ENCODE measurements around the gene IL1RAPL1. TPM values are rescaled to one million over a fixed set of nuclear protein-coding genes. Genes with fewer than 3 reads are reported as not detected.

IL1RAPL1 gene
- polyA plus RNA-seq, 1 donor from 2014 or later, result not detected

DNA sequence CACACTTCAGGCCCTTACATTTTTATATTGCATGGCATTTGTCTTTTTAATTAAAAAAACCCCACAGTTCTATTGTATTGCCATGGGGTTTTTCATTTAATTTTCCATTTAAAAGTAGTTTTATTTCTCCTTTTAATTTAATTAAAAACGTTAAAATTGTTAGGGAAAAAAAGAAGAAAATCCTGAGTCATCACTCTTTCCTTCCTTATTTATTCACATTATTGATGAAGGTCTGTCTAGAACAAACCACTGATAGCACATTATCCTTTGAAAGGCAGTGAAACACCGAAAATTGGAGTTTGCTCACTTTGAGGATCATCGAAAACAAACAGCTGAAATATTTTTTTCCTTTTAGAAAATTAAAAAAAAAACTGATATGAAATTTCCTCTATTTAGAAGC lies 868.5 kb downstream of the IL1RAPL1 start:
- no peak for TF ChIP-seq MXI1 (conservative IDR thresholded peaks at IDR 0.05; ENCODE audit: poor library complexity, severe bottlenecking)
- TF ChIP-seq RAD21 (conservative IDR thresholded peaks at IDR 0.05), result no peak
- TF ChIP-seq, protein P1, sequence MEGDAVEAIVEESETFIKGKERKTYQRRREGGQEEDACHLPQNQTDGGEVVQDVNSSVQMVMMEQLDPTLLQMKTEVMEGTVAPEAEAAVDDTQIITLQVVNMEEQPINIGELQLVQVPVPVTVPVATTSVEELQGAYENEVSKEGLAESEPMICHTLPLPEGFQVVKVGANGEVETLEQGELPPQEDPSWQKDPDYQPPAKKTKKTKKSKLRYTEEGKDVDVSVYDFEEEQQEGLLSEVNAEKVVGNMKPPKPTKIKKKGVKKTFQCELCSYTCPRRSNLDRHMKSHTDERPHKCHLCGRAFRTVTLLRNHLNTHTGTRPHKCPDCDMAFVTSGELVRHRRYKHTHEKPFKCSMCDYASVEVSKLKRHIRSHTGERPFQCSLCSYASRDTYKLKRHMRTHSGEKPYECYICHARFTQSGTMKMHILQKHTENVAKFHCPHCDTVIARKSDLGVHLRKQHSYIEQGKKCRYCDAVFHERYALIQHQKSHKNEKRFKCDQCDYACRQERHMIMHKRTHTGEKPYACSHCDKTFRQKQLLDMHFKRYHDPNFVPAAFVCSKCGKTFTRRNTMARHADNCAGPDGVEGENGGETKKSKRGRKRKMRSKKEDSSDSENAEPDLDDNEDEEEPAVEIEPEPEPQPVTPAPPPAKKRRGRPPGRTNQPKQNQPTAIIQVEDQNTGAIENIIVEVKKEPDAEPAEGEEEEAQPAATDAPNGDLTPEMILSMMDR (IDR thresholded peaks at IDR 0.05; ENCODE audit: poor library complexity, severe bottlenecking), result no peak
- TF ChIP-seq SMC3 (conservative IDR thresholded peaks at IDR 0.05; ENCODE audit: poor library complexity), result no peak
- TF ChIP-seq EZH2 (IDR thresholded peaks at IDR 0.05; ENCODE audit: borderline replicate concordance, insufficient read depth, low read length, poor library complexity, severe bottlenecking), result no peak
- TF ChIP-seq TAF1 (IDR thresholded peaks at IDR 0.05; ENCODE audit: low read depth), result no peak
- no peak for TF ChIP-seq POLR2AphosphoS5 (IDR thresholded peaks at IDR 0.05)
- TF ChIP-seq, protein P2, sequence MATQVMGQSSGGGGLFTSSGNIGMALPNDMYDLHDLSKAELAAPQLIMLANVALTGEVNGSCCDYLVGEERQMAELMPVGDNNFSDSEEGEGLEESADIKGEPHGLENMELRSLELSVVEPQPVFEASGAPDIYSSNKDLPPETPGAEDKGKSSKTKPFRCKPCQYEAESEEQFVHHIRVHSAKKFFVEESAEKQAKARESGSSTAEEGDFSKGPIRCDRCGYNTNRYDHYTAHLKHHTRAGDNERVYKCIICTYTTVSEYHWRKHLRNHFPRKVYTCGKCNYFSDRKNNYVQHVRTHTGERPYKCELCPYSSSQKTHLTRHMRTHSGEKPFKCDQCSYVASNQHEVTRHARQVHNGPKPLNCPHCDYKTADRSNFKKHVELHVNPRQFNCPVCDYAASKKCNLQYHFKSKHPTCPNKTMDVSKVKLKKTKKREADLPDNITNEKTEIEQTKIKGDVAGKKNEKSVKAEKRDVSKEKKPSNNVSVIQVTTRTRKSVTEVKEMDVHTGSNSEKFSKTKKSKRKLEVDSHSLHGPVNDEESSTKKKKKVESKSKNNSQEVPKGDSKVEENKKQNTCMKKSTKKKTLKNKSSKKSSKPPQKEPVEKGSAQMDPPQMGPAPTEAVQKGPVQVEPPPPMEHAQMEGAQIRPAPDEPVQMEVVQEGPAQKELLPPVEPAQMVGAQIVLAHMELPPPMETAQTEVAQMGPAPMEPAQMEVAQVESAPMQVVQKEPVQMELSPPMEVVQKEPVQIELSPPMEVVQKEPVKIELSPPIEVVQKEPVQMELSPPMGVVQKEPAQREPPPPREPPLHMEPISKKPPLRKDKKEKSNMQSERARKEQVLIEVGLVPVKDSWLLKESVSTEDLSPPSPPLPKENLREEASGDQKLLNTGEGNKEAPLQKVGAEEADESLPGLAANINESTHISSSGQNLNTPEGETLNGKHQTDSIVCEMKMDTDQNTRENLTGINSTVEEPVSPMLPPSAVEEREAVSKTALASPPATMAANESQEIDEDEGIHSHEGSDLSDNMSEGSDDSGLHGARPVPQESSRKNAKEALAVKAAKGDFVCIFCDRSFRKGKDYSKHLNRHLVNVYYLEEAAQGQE (IDR thresholded peaks at IDR 0.05; ENCODE audit: borderline replicate concordance), result no peak
- TF ChIP-seq EP300 (conservative IDR thresholded peaks at IDR 0.05; ENCODE audit: poor library complexity, severe bottlenecking), result no peak
- Histone ChIP-seq H3F3A (ENCODE audit: insufficient read depth, low read length, poor library complexity, severe bottlenecking) (no peaks in the 10 kb centered on the region), H3K9ac (ENCODE audit: low read length) (no peak overlapping the region)

DNA sequence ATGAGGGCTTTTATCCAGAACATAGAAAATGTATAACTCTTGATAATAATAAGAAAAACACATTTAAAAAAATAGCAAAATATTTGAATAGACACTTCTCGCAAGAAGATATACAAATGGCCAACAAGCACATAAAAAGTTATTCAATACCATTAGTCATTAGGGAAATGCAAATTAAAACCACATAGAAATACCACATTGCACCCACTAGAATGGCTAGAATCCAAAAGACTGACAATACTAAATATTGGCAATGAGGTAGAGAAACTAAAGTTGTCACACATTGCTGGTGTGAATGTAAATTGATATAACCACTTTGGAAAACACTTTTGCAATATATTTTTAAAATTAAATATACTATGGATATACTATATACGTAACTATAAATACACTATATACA lies 873.8 kb downstream of the IL1RAPL1 start:
- Histone ChIP-seq H3K4me3 (ENCODE audit: low read length) (no peak overlapping the region), H3K9me3 (ENCODE audit: low read length) (no peaks in the 10 kb centered on the region), H3K27me3 (ENCODE audit: insufficient read depth, low read depth, low read length) (no peaks in the 10 kb centered on the region), H3K27ac (ENCODE audit: low read length) (no peak overlapping the region), H3K9ac (ENCODE audit: low read length) (no peak overlapping the region), H3K36me3 (ENCODE audit: insufficient read depth, low read length) (no peaks in the 10 kb centered on the region), H3K79me2 (replicated peaks; ENCODE audit: insufficient read depth, low read length) (no peaks in the 10 kb centered on the region), H3F3A (ENCODE audit: insufficient read depth, low read length, poor library complexity, severe bottlenecking) (no peaks in the 10 kb centered on the region), H4K20me1 (ENCODE audit: insufficient read depth) (no peaks in the 10 kb centered on the region), H2AFZ (ENCODE audit: low read depth, low read length) (no peak overlapping the region), H3K4me2 (ENCODE audit: low read length) (no peak overlapping the region), H3K9me2 (ENCODE audit: insufficient read depth, low read length) (no peaks in the 10 kb centered on the region)
- TF ChIP-seq, protein P2 (IDR thresholded peaks at IDR 0.05; ENCODE audit: borderline replicate concordance), result no peak
- no peak for TF ChIP-seq RAD21 (conservative IDR thresholded peaks at IDR 0.05)
- no peak for TF ChIP-seq EP300 (conservative IDR thresholded peaks at IDR 0.05; ENCODE audit: poor library complexity, severe bottlenecking)
- TF ChIP-seq, protein P1 (IDR thresholded peaks at IDR 0.05; ENCODE audit: poor library complexity, severe bottlenecking), result no peak
- no peak for TF ChIP-seq EZH2 (IDR thresholded peaks at IDR 0.05; ENCODE audit: borderline replicate concordance, insufficient read depth, low read length, poor library complexity, severe bottlenecking)
- TF ChIP-seq MXI1 (conservative IDR thresholded peaks at IDR 0.05; ENCODE audit: poor library complexity, severe bottlenecking), result no peak
- TF ChIP-seq SMC3 (conservative IDR thresholded peaks at IDR 0.05; ENCODE audit: poor library complexity), result no peak
- no peak for TF ChIP-seq TAF1 (IDR thresholded peaks at IDR 0.05; ENCODE audit: low read depth)
- TF ChIP-seq POLR2AphosphoS5 (IDR thresholded peaks at IDR 0.05), result no peak

More for the DNA sequence above, 868.5 kb downstream of the IL1RAPL1 start:
- Histone ChIP-seq H3K9me2 (ENCODE audit: insufficient read depth, low read length) (no peaks in the 10 kb centered on the region), H2AFZ (ENCODE audit: low read depth, low read length) (no peak overlapping the region), H4K20me1 (ENCODE audit: insufficient read depth) (no peaks in the 10 kb centered on the region), H3K4me3 (ENCODE audit: low read length) (no peak overlapping the region), H3K27me3 (ENCODE audit: insufficient read depth, low read depth, low read length) (no peaks in the 10 kb centered on the region), H3K36me3 (ENCODE audit: insufficient read depth, low read length) (no peaks in the 10 kb centered on the region), H3K27ac (ENCODE audit: low read length) (no peak overlapping the region), H3K4me2 (ENCODE audit: low read length) (no peak overlapping the region), H3K9me3 (ENCODE audit: low read length) (no peaks in the 10 kb centered on the region), H3K79me2 (replicated peaks; ENCODE audit: insufficient read depth, low read length) (no peaks in the 10 kb centered on the region)
